ENCODE data around the gene EPHA3.

Gene EPHA3

DNA sequence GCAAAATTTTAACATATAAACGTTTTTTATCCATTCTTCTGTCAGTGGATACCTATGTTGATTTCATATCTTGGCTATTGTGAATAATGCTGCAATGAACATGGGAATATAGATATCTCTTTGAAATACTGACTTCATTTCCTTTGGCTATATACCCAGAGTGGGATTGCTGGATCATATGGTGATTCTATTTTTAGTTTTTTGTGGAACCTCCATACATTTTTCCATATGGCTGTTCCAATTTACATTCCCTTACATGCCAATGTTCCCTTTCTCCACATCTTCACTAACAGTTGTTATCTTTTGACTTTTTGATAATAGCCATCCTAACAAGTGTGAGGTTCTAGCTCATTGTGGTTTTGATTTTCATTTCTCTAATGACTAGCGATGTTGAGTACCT, 344.6 kb downstream of the EPHA3 start:
- H3K9me3 ChIP-seq (ENCODE audit: control insufficient read depth in 1 of 2, low read length in 2 of 2): no peaks in the 10 kb centered on the region
- H3K4me3 ChIP-seq (ENCODE audit: low read depth in 1 of 2, low read length in 2 of 2): no peak overlapping the region
- no peaks in the 10 kb centered on the region for H3K4me1 ChIP-seq (ENCODE audit: control insufficient read depth in 1 of 2, insufficient read depth in 2 of 2, low read length in 2 of 2)
- H3K36me3 ChIP-seq (ENCODE audit: control insufficient read depth in 1 of 2, insufficient read depth in 2 of 2, low read length in 2 of 2): no peaks in the 10 kb centered on the region
- H3K27me3 ChIP-seq (ENCODE audit: low read depth, low read length): no peaks in the 10 kb centered on the region
- no peak overlapping the region for H3K27ac ChIP-seq (ENCODE audit: low read length)

- Histone ChIP-seq H3K4me3 (ENCODE audit: low read depth in 1 of 2, low read length in 2 of 2) (no peak overlapping the region), H3K27ac (ENCODE audit: low read length) (no peak overlapping the region), H3K9me3 (ENCODE audit: control insufficient read depth in 1 of 2, low read length in 2 of 2) (no peaks in the 10 kb centered on the region), H3K4me1 (ENCODE audit: control insufficient read depth in 1 of 2, insufficient read depth in 2 of 2, low read length in 2 of 2) (no peaks in the 10 kb centered on the region), H3K36me3 (ENCODE audit: control insufficient read depth in 1 of 2, insufficient read depth in 2 of 2, low read length in 2 of 2) (no peaks in the 10 kb centered on the region), H3K27me3 (ENCODE audit: low read depth, low read length) (no peaks in the 10 kb centered on the region)
Measured at GRCh38 chr3:89455240-89455639, 347.8 kb downstream of the EPHA3 start.

DNA sequence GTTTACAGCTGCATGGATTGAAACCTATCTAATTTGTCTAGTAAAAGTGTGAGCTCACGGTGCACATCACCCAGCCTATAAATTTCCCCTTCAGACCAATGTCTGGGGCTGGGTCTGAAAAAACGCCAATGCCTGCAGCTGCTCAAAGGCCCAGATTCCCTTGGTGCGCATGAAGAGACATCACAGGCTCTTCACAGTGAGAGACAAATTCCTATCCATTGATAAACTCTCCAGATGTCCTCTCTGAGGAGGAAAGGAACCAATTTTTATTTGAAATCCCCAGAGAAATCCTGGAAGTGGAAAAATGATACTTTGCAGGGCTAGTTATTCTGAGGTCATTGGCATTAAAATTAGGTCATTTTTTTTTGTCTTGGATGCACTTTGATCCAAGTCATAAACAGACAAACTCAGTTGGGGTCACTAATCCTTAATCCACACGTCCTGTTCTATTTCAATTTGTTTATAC, 360.5 kb downstream of the EPHA3 start:
- Histone ChIP-seq H3K4me1 (ENCODE audit: control insufficient read depth in 1 of 2, insufficient read depth in 2 of 2, low read length in 2 of 2) (no peaks in the 10 kb centered on the region), H3K27me3 (ENCODE audit: low read depth, low read length) (no peaks in the 10 kb centered on the region), H3K36me3 (ENCODE audit: control insufficient read depth in 1 of 2, insufficient read depth in 2 of 2, low read length in 2 of 2) (no peaks in the 10 kb centered on the region), H3K9me3 (ENCODE audit: control insufficient read depth in 1 of 2, low read length in 2 of 2) (no peaks in the 10 kb centered on the region), H3K4me3 (ENCODE audit: low read depth in 1 of 2, low read length in 2 of 2) (no peak overlapping the region), H3K27ac (ENCODE audit: low read length) (no peak overlapping the region)

DNA sequence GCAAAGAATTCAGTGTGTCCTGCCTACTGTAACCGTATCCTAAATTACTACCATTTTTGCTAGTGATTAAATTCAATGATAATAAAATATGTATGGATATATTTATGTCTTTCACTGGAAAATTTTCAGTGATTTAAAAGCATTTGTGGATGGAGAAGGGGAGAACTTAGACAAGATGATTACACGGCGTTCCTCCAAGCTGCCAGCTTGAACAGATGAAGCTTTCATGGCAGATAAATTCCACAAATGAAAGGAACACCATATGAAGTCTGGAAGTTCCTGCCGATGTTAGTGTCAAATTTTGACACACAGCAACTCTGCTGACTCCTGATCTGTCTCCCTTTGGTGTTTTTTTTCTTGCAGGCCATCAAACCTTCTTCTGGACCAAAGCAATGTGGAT, 364.7 kb downstream of the EPHA3 start:
- Histone ChIP-seq H3K4me1 (ENCODE audit: control insufficient read depth in 1 of 2, insufficient read depth in 2 of 2, low read length in 2 of 2) (no peaks in the 10 kb centered on the region), H3K27ac (ENCODE audit: low read length) (no peak overlapping the region), H3K27me3 (ENCODE audit: low read depth, low read length) (no peaks in the 10 kb centered on the region), H3K36me3 (ENCODE audit: control insufficient read depth in 1 of 2, insufficient read depth in 2 of 2, low read length in 2 of 2) (no peaks in the 10 kb centered on the region), H3K4me3 (ENCODE audit: low read depth in 1 of 2, low read length in 2 of 2) (no peak overlapping the region), H3K9me3 (ENCODE audit: control insufficient read depth in 1 of 2, low read length in 2 of 2) (no peaks in the 10 kb centered on the region)

- Histone ChIP-seq H3K4me1 (ENCODE audit: control insufficient read depth in 1 of 2, insufficient read depth in 2 of 2, low read length in 2 of 2) (no peaks in the 10 kb centered on the region), H3K9me3 (ENCODE audit: control insufficient read depth in 1 of 2, low read length in 2 of 2) (no peaks in the 10 kb centered on the region), H3K27me3 (ENCODE audit: low read depth, low read length) (no peaks in the 10 kb centered on the region), H3K4me3 (ENCODE audit: low read depth in 1 of 2, low read length in 2 of 2) (no peak overlapping the region), H3K36me3 (ENCODE audit: control insufficient read depth in 1 of 2, insufficient read depth in 2 of 2, low read length in 2 of 2) (no peaks in the 10 kb centered on the region), H3K27ac (ENCODE audit: low read length) (no peak overlapping the region)
Measured at GRCh38 chr3:89474333-89475130, 367.1 kb downstream of the EPHA3 start.

- Histone ChIP-seq H3K27me3 (ENCODE audit: low read depth, low read length) (no peaks in the 10 kb centered on the region), H3K4me1 (ENCODE audit: control insufficient read depth in 1 of 2, insufficient read depth in 2 of 2, low read length in 2 of 2) (no peaks in the 10 kb centered on the region), H3K36me3 (ENCODE audit: control insufficient read depth in 1 of 2, insufficient read depth in 2 of 2, low read length in 2 of 2) (no peaks in the 10 kb centered on the region), H3K27ac (ENCODE audit: low read length) (no peak overlapping the region), H3K9me3 (ENCODE audit: control insufficient read depth in 1 of 2, low read length in 2 of 2) (no peaks in the 10 kb centered on the region), H3K4me3 (ENCODE audit: low read depth in 1 of 2, low read length in 2 of 2) (no peak overlapping the region)
Measured at GRCh38 chr3:89488800-89489580, 381.6 kb downstream of the EPHA3 start.

DNA sequence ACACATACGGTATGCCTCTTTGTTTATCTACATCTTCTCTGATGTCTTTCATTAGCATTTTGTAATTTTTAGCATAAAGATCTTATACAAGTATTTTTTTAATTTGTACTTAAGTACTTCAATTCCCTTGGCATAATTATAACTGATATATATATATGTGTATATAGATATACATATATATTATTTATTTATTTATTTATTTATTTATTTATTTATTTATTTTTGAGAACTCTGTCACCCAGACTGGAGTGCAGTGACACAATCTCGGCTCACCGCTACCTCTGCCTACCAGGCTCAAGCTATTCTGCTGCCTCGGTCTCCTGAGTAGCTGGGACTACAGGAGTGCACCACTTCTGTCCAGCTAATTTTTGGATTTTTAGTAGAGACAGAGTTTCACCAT, 382.7 kb downstream of the EPHA3 start:
- H3K27me3 ChIP-seq (ENCODE audit: low read depth, low read length): no peaks in the 10 kb centered on the region
- no peaks in the 10 kb centered on the region for H3K36me3 ChIP-seq (ENCODE audit: control insufficient read depth in 1 of 2, insufficient read depth in 2 of 2, low read length in 2 of 2)
- H3K4me1 ChIP-seq (ENCODE audit: control insufficient read depth in 1 of 2, insufficient read depth in 2 of 2, low read length in 2 of 2): no peaks in the 10 kb centered on the region
- H3K4me3 ChIP-seq (ENCODE audit: low read depth in 1 of 2, low read length in 2 of 2): no peak overlapping the region
- H3K27ac ChIP-seq (ENCODE audit: low read length): no peak overlapping the region
- H3K9me3 ChIP-seq (ENCODE audit: control insufficient read depth in 1 of 2, low read length in 2 of 2): no peaks in the 10 kb centered on the region

DNA sequence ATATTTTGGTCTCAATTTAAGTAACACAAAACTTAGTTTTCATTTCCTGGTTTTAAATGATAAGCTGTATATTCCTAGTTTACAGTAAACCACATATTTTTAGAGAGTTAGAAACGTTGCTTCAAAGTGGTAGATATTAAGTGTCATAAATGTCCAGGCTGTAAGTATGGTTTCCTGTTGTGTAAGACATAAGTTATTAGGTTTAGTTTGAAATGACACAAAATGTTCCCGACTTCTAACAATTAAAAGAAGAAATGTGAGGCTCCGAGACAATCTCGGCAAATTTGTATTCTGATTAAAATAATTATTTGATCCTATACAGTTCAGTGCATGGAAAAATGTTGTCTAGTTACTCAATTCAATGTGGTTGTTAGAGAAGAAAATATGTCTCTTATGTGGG, 387.3 kb downstream of the EPHA3 start:
- Histone ChIP-seq H3K27me3 (ENCODE audit: low read depth, low read length) (no peaks in the 10 kb centered on the region), H3K27ac (ENCODE audit: low read length) (no peak overlapping the region), H3K36me3 (ENCODE audit: control insufficient read depth in 1 of 2, insufficient read depth in 2 of 2, low read length in 2 of 2) (no peaks in the 10 kb centered on the region), H3K4me1 (ENCODE audit: control insufficient read depth in 1 of 2, insufficient read depth in 2 of 2, low read length in 2 of 2) (no peaks in the 10 kb centered on the region), H3K4me3 (ENCODE audit: low read depth in 1 of 2, low read length in 2 of 2) (no peak overlapping the region), H3K9me3 (ENCODE audit: control insufficient read depth in 1 of 2, low read length in 2 of 2) (no peaks in the 10 kb centered on the region)

DNA sequence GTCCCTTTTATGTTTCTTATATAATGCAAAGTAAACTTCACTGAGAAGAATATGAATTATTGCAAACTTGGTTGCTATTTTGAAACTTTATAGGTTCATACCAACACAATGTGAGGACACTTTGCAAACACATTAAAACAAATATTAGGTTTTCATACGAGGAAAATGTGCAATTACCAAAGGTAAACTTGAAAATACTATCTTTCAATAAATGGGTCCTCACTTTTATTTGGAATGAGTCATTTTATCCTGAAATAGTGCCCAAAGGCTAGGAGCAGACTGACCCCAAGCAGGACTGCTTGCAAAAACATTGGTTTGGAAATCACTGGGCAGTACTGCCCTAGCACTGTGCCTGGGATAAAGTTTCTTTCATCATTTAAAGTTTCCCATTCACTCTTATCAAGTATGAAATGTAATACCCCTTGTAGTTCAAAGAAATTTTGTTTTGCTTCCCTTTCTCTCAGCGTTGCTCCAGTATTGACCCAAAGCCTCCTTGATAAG, 396.5 kb downstream of the EPHA3 start:
- peaks cover 0 to 4% of the 10 kb centered on the region in 2 donors for H3K4me1 ChIP-seq (ENCODE audit: control insufficient read depth in 1 of 2, insufficient read depth in 2 of 2, low read length in 2 of 2)
- no peak overlapping the region for H3K4me3 ChIP-seq (ENCODE audit: low read depth in 1 of 2, low read length in 2 of 2)
- H3K36me3 ChIP-seq (ENCODE audit: control insufficient read depth in 1 of 2, insufficient read depth in 2 of 2, low read length in 2 of 2): no peaks in the 10 kb centered on the region
- no peaks in the 10 kb centered on the region for H3K27me3 ChIP-seq (ENCODE audit: low read depth, low read length)
- no peak overlapping the region for H3K27ac ChIP-seq (ENCODE audit: low read length)
- no peaks in the 10 kb centered on the region for H3K9me3 ChIP-seq (ENCODE audit: control insufficient read depth in 1 of 2, low read length in 2 of 2)

- Histone ChIP-seq H3K36me3 (ENCODE audit: control insufficient read depth in 1 of 2, insufficient read depth in 2 of 2, low read length in 2 of 2) (no peaks in the 10 kb centered on the region), H3K27ac (ENCODE audit: low read length) (no peak overlapping the region), H3K27me3 (ENCODE audit: low read depth, low read length) (no peaks in the 10 kb centered on the region), H3K9me3 (ENCODE audit: control insufficient read depth in 1 of 2, low read length in 2 of 2) (no peaks in the 10 kb centered on the region), H3K4me3 (ENCODE audit: low read depth in 1 of 2, low read length in 2 of 2) (no peak overlapping the region), H3K4me1 (ENCODE audit: control insufficient read depth in 1 of 2, insufficient read depth in 2 of 2, low read length in 2 of 2) (peaks cover 0 to 4% of the 10 kb centered on the region in 2 donors)
Measured at GRCh38 chr3:89504432-89504831, 397.0 kb downstream of the EPHA3 start.

DNA sequence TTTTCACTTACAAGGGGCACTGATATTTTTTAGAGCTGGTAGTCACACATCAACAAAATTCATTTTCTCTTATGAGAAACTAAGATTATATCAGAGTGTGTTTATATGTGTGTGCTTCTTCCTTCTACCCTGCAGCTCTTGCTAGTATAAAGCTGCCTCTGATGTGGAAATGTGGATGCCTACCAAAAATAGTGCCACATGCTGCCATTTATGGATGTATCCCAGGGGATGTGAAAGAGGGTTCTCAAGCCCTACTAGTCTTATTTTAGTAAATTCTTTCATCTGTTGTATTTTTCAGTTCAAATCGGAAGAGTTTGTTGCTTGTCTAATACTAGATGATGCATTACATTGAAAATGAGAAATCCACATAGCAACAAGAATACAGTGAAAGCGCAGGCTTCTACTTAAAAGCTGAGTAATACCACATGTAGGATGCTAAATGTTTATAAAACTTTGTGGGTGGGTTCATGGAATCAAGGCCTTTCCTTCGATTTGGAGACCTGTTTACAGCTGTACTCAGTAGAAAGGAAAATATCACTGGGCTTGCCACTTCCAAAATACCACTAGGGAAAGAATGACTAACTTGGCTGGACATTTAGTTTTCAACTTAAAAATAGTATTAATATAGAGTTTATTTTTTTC, 399.2 kb downstream of the EPHA3 start:
- Histone ChIP-seq H3K4me1 (ENCODE audit: control insufficient read depth in 1 of 2, insufficient read depth in 2 of 2, low read length in 2 of 2) (peaks cover 0 to 4% of the 10 kb centered on the region in 2 donors), H3K27ac (ENCODE audit: low read length) (no peak overlapping the region), H3K9me3 (ENCODE audit: control insufficient read depth in 1 of 2, low read length in 2 of 2) (no peaks in the 10 kb centered on the region), H3K4me3 (ENCODE audit: low read depth in 1 of 2, low read length in 2 of 2) (no peak overlapping the region), H3K36me3 (ENCODE audit: control insufficient read depth in 1 of 2, insufficient read depth in 2 of 2, low read length in 2 of 2) (no peaks in the 10 kb centered on the region), H3K27me3 (ENCODE audit: low read depth, low read length) (no peaks in the 10 kb centered on the region)
